Chondrocyte (in vitro differentiated cells): Measurements from ENCODE around the gene INTS15. TPM values are rescaled to one million over a fixed set of nuclear protein-coding genes. Genes with fewer than 3 reads are reported as not detected.

Source experiments
- DNase-seq: peaks from one replicate; pipeline ENCODE4 v3.0.0; 2021; ENCODE audit warnings: mixed read lengths, low spot score
- H3K27ac Mint-ChIP-seq: one replicate; pipeline ENCODE4 v1.8.0; 2021; ENCODE audit warnings: mild to moderate bottlenecking, moderate library complexity, mixed read lengths; ENCODE audit not compliant: unreplicated experiment
- H3K27me3 Mint-ChIP-seq: 2 replicates; pipeline ENCODE4 v1.8.0; 2021; ENCODE audit warnings: low read depth, mixed read lengths
- H3K36me3 Mint-ChIP-seq: 2 replicates; pipeline ENCODE4 v1.8.0; 2021; ENCODE audit warnings: low read depth, mixed read lengths
- H3K4me1 Mint-ChIP-seq: 2 replicates; pipeline ENCODE4 v1.8.0; 2021; ENCODE audit warnings: low read depth, mild to moderate bottlenecking, mixed read lengths
- H3K4me3 Mint-ChIP-seq: one replicate; pipeline ENCODE4 v1.8.0; 2021; ENCODE audit warnings: mild to moderate bottlenecking, moderate library complexity, mixed read lengths; ENCODE audit not compliant: unreplicated experiment
- H3K9me3 Mint-ChIP-seq: 2 replicates; pipeline ENCODE4 v1.8.0; 2021; ENCODE audit warnings: low read depth, mixed read lengths
- total RNA-seq: library from RNA; stranded (reverse); gene quantifications from 3 replicates; pipeline ENCODE4 v1.2.1, GENCODE V29; 2021
- TF ChIP-seq, protein P1 (sequence below): fragments of 200-600 bp; sonication (generic); IDR thresholded peaks from 2 replicates; pipeline ENCODE4 v1.5.0; 2021; ENCODE audit warnings: antibody characterized with exemption, mild to moderate bottlenecking, moderate library complexity

The INTS15 gene
- total RNA-seq, 1 donor from 2014 or later, result 30.0 TPM

DNA sequence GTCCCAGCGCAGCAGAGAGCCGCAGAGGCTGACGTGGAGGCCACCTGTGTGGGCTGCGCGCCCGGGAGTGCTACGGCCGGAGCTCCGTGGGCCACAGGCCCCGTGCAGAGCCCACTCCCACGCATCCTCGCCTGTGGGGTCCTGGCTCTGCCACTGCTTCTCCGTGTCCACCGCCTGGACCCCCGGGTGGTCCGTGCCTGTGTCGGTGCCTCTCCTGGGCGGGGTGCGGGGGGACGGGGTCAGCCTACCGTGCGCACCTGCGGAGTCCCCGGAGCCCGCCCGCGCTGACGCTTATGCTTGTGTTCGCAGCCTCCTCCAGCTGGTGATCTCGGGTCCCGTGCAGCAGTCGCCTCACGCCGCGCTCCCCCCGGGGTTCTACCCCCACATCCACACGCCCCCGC is 17.8 kb downstream of the INTS15 start:
- H3K4me1 Mint-ChIP-seq, result no peaks in the 10 kb centered on the region
- no peaks in the 10 kb centered on the region for H3K27me3 Mint-ChIP-seq
- H3K9me3 Mint-ChIP-seq, result no peaks in the 10 kb centered on the region
- no peak overlapping the region for H3K4me3 Mint-ChIP-seq
- DNase-seq, result peak; percentile 93
- H3K27ac Mint-ChIP-seq, result no peak overlapping the region
- H3K36me3 Mint-ChIP-seq, result peaks cover 3% of the 10 kb centered on the region
- TF ChIP-seq, protein P1, sequence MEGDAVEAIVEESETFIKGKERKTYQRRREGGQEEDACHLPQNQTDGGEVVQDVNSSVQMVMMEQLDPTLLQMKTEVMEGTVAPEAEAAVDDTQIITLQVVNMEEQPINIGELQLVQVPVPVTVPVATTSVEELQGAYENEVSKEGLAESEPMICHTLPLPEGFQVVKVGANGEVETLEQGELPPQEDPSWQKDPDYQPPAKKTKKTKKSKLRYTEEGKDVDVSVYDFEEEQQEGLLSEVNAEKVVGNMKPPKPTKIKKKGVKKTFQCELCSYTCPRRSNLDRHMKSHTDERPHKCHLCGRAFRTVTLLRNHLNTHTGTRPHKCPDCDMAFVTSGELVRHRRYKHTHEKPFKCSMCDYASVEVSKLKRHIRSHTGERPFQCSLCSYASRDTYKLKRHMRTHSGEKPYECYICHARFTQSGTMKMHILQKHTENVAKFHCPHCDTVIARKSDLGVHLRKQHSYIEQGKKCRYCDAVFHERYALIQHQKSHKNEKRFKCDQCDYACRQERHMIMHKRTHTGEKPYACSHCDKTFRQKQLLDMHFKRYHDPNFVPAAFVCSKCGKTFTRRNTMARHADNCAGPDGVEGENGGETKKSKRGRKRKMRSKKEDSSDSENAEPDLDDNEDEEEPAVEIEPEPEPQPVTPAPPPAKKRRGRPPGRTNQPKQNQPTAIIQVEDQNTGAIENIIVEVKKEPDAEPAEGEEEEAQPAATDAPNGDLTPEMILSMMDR, result no peak

- TF ChIP-seq, protein P1, result no peak
- no peak for DNase-seq
- Mint-ChIP-seq H3K9me3 (no peaks in the 10 kb centered on the region), H3K4me1 (no peaks in the 10 kb centered on the region), H3K4me3 (no peak overlapping the region), H3K27me3 (no peaks in the 10 kb centered on the region), H3K27ac (no peak overlapping the region), H3K36me3 (peaks cover 3% of the 10 kb centered on the region)
Measured at GRCh38 chr7:6608081-6608480, 18.3 kb downstream of the INTS15 start.

GRCh38 chr7:6608794-6609193 is 19.0 kb downstream of the INTS15 start:
- peaks cover 3% of the 10 kb centered on the region for H3K36me3 Mint-ChIP-seq
- H3K9me3 Mint-ChIP-seq, result no peaks in the 10 kb centered on the region
- DNase-seq, result no peak
- no peak overlapping the region for H3K4me3 Mint-ChIP-seq
- no peaks in the 10 kb centered on the region for H3K27me3 Mint-ChIP-seq
- TF ChIP-seq, protein P1, result no peak
- no peaks in the 10 kb centered on the region for H3K4me1 Mint-ChIP-seq
- H3K27ac Mint-ChIP-seq, result no peak overlapping the region

- no peak overlapping the region for H3K27ac Mint-ChIP-seq
- peaks cover 9% of the 10 kb centered on the region for H3K4me1 Mint-ChIP-seq
- H3K27me3 Mint-ChIP-seq, result no peaks in the 10 kb centered on the region
- TF ChIP-seq, protein P1, result no peak
- H3K9me3 Mint-ChIP-seq, result no peaks in the 10 kb centered on the region
- no peak for DNase-seq
- H3K36me3 Mint-ChIP-seq, result peaks cover 3% of the 10 kb centered on the region
- H3K4me3 Mint-ChIP-seq, result no peak overlapping the region
Measured at GRCh38 chr7:6612819-6613218, 23.0 kb downstream of the INTS15 start.

GRCh38 chr7:6613706-6614105 is 23.9 kb downstream of the INTS15 start:
- no peak for DNase-seq
- Mint-ChIP-seq H3K27ac (no peak overlapping the region), H3K4me3 (no peak overlapping the region), H3K4me1 (peaks cover 9% of the 10 kb centered on the region), H3K36me3 (peaks cover 3% of the 10 kb centered on the region), H3K9me3 (no peaks in the 10 kb centered on the region), H3K27me3 (no peaks in the 10 kb centered on the region)
- TF ChIP-seq, protein P1, result no peak
